Esophagus muscularis mucosa (tissue), 3 donors: ENCODE measurements around the gene HAGH.

Experiments
- CTCF ChIP-seq, 3 experiments: fragments of 200-600 bp in 2 of 3; fragments of 450-650 bp in 1 of 3; sonication (generic) in 2 of 3; IDR thresholded peaks; one replicate each; pipeline ENCODE4 v1.5.1; 2017 to 2019; ENCODE audit warnings: antibody characterized with exemption in 3 of 3, mild to moderate bottlenecking in 2 of 3, moderate library complexity in 1 of 3
- POLR2A ChIP-seq: fragments of 450-650 bp; IDR thresholded peaks from one replicate; pipeline ENCODE4 v1.6.1; 2017; ENCODE audit warnings: antibody characterized with exemption, moderate library complexity, mild to moderate bottlenecking, low read depth

GRCh38 chr16:1759511-1759910 lies 67.1 kb downstream of the HAGH start:
- TF ChIP-seq CTCF (IDR thresholded peaks at IDR 0.05), result no peak
- no peak for TF ChIP-seq POLR2A
